ENCODE measurements around the gene DGKB. TPM values are rescaled to one million over a fixed set of nuclear protein-coding genes. Genes with fewer than 3 reads are reported as not detected.

DGKB gene
- polyA plus RNA-seq, 6 donors from 2014 or later: not detected

DNA sequence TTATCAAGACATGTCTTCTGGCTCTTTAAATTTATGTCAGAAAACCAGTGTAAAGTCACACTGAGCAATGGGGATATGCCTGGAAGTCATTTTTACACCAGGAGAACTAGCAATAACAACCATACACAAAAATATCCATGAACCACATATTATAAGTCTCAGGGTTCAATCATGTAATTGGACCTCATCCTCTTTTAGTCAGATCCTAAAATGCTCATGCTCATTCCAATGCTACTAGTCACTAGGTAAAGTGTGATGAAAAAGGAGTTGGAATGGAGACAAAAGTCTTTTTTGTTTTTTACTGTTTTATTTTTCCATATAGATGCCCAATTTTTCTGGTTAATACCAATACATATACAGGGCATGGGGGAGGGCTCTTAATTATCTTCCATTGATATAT lies 306.1 kb downstream of the DGKB start:
- no peak for DNase-seq
- Mint-ChIP-seq H3K9me3 (peaks cover 0 to 3% (median 0%) of the 10 kb centered on the region in 7 donors), H3K27ac (no peak overlapping the region), H3K4me3 (no peak overlapping the region), H3K4me1 (no peaks in the 10 kb centered on the region), H3K36me3 (no peaks in the 10 kb centered on the region), H3K27me3 (no peaks in the 10 kb centered on the region)
- no peak for ATAC-seq (ENCODE audit: low read depth in 2 of 2)

DNA sequence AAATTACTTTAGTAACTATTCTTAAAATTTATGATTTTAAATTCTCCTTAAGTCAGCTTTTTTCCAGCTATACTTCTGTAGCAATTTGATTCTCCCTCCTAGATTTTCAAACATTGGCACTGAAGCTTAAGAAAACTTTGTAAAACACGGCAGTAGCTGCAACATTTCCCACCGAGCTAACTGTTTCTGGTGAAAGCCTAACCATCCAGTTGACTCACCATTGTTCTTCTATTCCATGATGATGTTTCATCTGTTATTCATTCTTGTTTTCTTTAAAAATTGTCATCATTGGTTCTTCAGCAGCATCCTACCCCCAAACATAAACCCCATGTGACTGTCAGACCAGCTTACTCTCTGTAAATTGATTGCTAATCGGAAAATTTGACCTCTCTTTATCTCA lies 312.3 kb downstream of the DGKB start:
- Mint-ChIP-seq H3K9me3 (peaks cover 0 to 15% (median 6%) of the 10 kb centered on the region in 7 donors), H3K27me3 (no peaks in the 10 kb centered on the region), H3K4me3 (no peak overlapping the region), H3K27ac (no peak overlapping the region), H3K4me1 (no peaks in the 10 kb centered on the region), H3K36me3 (no peaks in the 10 kb centered on the region)
- ATAC-seq (ENCODE audit: low read depth in 2 of 2) (no peak), DNase-seq (no peak)

DNA sequence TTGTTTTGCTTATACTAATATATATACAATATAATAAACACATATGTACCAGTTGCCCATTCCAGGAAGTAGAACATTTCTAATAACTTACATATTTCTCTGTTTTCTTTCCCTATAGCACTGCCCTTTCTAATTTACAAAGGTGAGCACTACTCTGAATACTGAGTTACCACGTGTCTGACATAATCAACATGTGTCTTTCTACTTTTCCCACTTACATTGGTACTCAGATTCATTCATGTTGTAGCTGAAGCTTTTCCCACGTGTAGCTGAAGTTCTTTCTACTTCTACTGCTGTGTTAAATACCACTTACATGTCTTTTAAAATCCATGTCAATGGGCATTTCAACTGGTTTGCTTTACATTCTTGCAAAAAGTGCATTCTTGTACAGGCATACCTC lies 317.3 kb downstream of the DGKB start:
- no peak for ATAC-seq (ENCODE audit: low read depth in 2 of 2)
- no peaks in the 10 kb centered on the region for H3K36me3 Mint-ChIP-seq
- no peaks in the 10 kb centered on the region for H3K4me1 Mint-ChIP-seq
- no peak overlapping the region for H3K27ac Mint-ChIP-seq
- H3K27me3 Mint-ChIP-seq: no peaks in the 10 kb centered on the region
- H3K9me3 Mint-ChIP-seq: peaks cover 3 to 25% (median 6%) of the 10 kb centered on the region in 7 donors
- DNase-seq: no peak
- H3K4me3 Mint-ChIP-seq: no peak overlapping the region

DNA sequence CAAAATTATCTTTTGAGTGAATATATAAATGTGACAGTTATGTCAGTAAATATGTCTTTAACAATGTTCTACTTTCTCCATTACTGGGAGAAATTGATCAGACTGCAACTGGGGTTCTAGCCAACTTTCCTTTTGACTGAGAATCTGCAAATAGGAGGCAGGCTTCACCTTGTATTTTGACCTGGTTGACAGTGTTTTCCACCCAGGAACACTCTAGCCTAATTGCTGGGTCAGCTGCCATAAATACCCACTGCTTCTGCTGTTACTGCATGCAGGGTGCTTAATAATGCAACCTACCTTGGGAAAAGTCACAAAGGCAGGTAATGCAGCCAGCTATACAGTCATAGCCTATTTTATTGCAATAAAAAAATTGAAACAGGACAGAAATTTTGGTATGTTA lies 319.0 kb downstream of the DGKB start:
- Mint-ChIP-seq H3K36me3 (no peaks in the 10 kb centered on the region), H3K27me3 (no peaks in the 10 kb centered on the region), H3K27ac (no peak overlapping the region), H3K4me3 (no peak overlapping the region), H3K4me1 (no peaks in the 10 kb centered on the region), H3K9me3 (peaks cover 3 to 25% (median 7%) of the 10 kb centered on the region in 7 donors)
- ATAC-seq (ENCODE audit: low read depth in 2 of 2) (no peak), DNase-seq (no peak)

DNA sequence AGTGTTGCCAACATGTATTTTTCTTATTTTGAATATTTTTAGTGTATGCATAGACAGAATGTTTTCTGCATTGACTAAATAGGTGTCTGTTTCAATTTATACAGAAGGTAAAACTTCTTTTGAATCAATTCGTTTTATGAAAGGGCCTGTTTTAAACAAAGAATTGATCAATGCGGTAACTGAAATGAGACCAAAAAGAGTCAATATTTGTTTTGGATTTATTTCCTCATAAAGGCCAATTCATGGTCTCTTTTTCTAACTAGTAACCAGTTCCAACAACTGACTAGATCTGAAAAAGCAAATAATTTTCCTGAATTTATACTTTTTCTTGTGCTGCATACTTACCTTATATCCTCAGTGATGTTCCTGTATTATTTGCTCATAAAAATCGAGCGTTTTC lies 320.5 kb downstream of the DGKB start:
- ATAC-seq (ENCODE audit: low read depth in 2 of 2) (no peak), DNase-seq (no peak)
- H3K27ac Mint-ChIP-seq: no peak overlapping the region
- no peaks in the 10 kb centered on the region for H3K36me3 Mint-ChIP-seq
- H3K27me3 Mint-ChIP-seq: no peaks in the 10 kb centered on the region
- peaks cover 3 to 25% (median 7%) of the 10 kb centered on the region in 7 donors for H3K9me3 Mint-ChIP-seq
- no peaks in the 10 kb centered on the region for H3K4me1 Mint-ChIP-seq
- no peak overlapping the region for H3K4me3 Mint-ChIP-seq

DNA sequence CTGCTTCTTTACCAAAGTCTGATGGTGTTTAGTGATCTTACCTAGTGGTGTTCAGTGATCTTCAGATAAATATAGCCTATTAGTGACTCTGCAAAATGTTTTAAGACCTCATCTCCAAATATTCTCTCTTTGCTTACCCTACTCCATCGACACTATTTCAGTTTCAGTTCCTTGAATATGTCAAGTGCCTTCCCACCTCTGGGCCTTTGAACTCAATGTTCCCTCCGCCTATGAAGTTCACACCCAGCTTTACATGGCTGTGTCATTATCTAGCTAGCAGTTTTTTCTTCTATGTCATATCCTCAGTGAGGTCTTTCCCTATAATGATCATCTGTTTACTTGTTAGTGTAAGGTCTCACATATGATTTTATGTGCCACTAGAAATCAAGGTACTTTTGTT lies 322.6 kb downstream of the DGKB start:
- DNase-seq: no peak
- Mint-ChIP-seq H3K9me3 (peaks cover 1 to 9% (median 3%) of the 10 kb centered on the region in 7 donors), H3K27me3 (no peaks in the 10 kb centered on the region), H3K4me3 (no peak overlapping the region), H3K4me1 (no peaks in the 10 kb centered on the region), H3K36me3 (no peaks in the 10 kb centered on the region), H3K27ac (no peak overlapping the region)
- ATAC-seq (ENCODE audit: low read depth in 2 of 2): no peak

DNA sequence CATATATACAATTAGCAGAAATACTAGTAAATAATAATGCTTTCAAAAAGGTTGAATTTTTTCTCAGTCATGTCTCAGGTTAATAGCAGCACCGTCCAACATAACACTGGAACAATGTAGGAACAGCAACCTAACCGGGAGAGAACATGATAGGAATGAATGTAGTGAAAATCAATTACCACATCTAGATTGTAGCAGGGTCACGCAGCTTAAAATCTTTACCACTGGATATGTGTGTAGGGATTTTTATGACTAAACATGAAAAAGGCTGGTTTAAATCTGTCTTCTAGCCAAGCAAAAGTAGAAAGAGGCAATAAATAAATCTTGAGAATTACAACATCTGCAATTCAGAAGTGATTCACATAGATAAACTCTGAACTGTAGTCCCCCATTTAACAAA lies 326.0 kb downstream of the DGKB start:
- no peak for DNase-seq

DNA sequence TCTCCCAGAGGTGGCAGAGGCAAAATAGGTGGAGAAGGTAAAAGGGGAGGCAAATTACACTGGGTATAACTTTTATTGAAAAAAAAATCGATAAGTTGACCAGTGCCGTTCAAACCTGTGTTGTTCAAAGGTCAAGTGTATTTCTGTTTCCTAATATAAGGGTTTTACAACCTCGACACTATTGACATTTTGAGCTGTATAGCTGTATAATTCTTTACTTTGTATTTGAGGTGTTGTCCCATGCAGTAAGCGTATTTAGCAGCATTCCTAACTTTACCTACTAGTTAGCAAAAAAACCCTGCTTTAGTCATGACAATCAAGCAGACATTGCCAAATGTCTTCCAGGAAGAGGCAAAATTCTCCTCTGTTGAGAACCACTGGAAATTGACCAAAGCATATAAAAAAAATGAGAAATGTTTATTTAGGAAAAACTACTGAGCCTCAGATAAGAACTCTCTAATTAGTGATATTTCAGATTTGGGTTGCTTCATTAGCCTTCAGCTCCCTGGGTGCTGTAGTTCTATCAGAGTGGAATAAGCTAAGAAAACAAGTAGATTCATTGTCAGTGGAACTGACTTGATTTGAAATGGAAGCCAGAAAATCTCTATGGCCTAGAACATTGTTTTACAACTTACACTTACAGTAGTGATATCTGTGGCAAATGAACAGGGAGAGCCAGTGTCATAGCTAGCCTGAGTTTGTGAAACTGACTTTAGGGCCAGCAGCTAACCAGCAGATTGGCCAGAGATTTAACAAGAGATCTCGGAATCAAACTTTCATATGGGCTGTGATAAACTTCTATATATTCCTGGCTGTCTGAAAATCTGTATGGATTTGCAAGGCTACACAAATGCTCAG lies 331.6 kb downstream of the DGKB start:
- ATAC-seq (ENCODE audit: low read depth in 2 of 2) (no peak), DNase-seq (no peak)
- Mint-ChIP-seq H3K27ac (no peak overlapping the region), H3K9me3 (peaks cover 0 to 9% (median 0%) of the 10 kb centered on the region in 7 donors), H3K4me1 (no peaks in the 10 kb centered on the region), H3K36me3 (no peaks in the 10 kb centered on the region), H3K4me3 (no peak overlapping the region), H3K27me3 (no peaks in the 10 kb centered on the region)

More for the DNA sequence above, 326.0 kb downstream of the DGKB start:
- Mint-ChIP-seq H3K36me3 (no peaks in the 10 kb centered on the region), H3K27ac (no peak overlapping the region), H3K9me3 (peaks cover 0 to 7% (median 1%) of the 10 kb centered on the region in 7 donors), H3K27me3 (no peaks in the 10 kb centered on the region), H3K4me3 (no peak overlapping the region), H3K4me1 (no peaks in the 10 kb centered on the region)
- no peak for ATAC-seq (ENCODE audit: low read depth in 2 of 2)

DNA sequence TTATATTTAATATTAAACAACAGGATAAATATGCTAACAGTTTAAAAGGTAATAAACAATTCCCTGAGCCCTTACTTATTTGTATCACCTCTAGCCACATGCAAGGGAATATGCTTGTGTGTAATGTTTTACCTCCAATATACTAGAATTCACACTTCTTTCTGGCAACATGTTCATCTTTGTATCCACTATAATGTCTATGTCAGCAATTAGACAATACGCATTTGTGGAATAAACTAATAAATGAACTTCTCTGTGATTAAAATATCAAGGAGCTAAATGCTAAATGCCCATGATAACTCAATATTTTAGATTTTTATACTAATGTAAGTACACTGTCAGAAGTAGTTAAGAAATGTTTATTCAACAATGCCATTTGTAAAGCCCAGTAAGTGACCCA lies 350.5 kb downstream of the DGKB start:
- ATAC-seq (ENCODE audit: low read depth in 2 of 2) (no peak), DNase-seq (no peak)
- no peaks in the 10 kb centered on the region for H3K36me3 Mint-ChIP-seq
- H3K9me3 Mint-ChIP-seq: peaks cover 0 to 10% (median 0%) of the 10 kb centered on the region in 7 donors
- no peaks in the 10 kb centered on the region for H3K27me3 Mint-ChIP-seq
- no peak overlapping the region for H3K4me3 Mint-ChIP-seq
- H3K4me1 Mint-ChIP-seq: no peaks in the 10 kb centered on the region
- H3K27ac Mint-ChIP-seq: no peak overlapping the region

DNA sequence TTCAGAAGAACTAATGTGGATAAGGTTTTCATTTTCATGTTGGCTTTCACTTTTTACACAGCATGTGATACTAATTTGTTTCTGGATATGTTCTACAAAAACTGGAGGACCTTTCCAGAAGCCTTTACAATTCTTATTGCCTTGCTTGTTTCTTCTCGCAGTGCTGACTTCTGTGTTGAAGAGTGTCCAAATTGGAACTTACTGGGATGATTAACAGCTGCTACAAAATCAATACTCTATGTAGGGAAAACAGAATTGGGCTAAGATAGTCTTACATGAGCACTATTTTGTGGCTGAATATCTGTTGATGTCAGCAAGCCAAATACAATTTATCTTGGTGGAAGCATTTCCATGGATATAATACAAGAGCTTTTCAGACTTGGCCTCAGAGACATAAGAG lies 351.2 kb downstream of the DGKB start:
- Mint-ChIP-seq H3K27me3 (no peaks in the 10 kb centered on the region), H3K36me3 (no peaks in the 10 kb centered on the region), H3K4me3 (no peak overlapping the region), H3K9me3 (peaks cover 0 to 10% (median 0%) of the 10 kb centered on the region in 7 donors), H3K4me1 (no peaks in the 10 kb centered on the region), H3K27ac (no peak overlapping the region)
- DNase-seq (no peak), ATAC-seq (ENCODE audit: low read depth in 2 of 2) (no peak)

DNA sequence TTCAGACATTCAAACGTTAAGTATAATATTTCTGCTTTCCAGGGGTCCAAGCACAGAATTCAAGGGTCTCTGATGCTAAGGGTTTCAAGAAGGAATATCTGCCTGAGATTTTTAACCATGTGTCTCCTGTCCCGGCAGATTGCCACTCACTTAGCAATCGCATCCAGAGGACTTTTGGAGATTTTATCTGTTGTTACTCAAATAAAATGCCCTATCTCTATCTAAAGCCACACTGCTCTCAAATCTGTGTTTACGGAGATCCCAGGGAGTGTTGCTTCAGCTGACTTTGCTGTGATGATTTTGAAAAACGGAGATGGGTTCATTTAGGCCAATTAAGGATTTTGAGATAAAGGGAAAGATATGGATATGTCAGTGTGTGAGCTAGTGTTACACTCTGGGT lies 359.9 kb downstream of the DGKB start:
- DNase-seq (no peak), ATAC-seq (ENCODE audit: low read depth in 2 of 2) (no peak)
- H3K27me3 Mint-ChIP-seq: no peaks in the 10 kb centered on the region
- H3K27ac Mint-ChIP-seq: peak overlapping the region in 1 of 6 donors; percentile 24
- H3K4me1 Mint-ChIP-seq: no peaks in the 10 kb centered on the region
- H3K9me3 Mint-ChIP-seq: peaks cover 0 to 6% (median 2%) of the 10 kb centered on the region in 7 donors
- H3K36me3 Mint-ChIP-seq: no peaks in the 10 kb centered on the region
- no peak overlapping the region for H3K4me3 Mint-ChIP-seq

DNA sequence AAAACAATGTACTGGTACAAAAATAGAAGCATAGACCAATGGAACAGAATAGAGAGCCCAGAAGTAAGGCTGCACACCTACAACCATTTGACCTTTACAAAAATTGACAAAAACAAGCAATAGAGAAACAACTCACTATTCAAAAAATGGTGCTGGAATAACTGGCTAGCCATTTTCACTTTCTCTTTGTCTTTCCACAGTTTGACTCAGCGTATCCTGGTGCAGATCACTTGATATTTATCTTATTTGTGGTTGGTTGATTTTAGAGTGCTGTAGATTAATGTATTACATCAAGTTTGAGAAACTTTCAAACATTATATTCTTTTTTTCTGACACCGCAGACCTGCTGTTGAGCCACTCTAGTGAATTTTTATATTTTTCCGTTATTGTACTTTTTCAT lies 381.4 kb downstream of the DGKB start:
- Mint-ChIP-seq H3K36me3 (no peaks in the 10 kb centered on the region), H3K27me3 (no peaks in the 10 kb centered on the region), H3K4me3 (no peak overlapping the region), H3K4me1 (no peaks in the 10 kb centered on the region), H3K9me3 (peaks cover 2 to 21% (median 7%) of the 10 kb centered on the region in 7 donors), H3K27ac (no peak overlapping the region)
- DNase-seq (no peak), ATAC-seq (ENCODE audit: low read depth in 2 of 2) (no peak)

DNA sequence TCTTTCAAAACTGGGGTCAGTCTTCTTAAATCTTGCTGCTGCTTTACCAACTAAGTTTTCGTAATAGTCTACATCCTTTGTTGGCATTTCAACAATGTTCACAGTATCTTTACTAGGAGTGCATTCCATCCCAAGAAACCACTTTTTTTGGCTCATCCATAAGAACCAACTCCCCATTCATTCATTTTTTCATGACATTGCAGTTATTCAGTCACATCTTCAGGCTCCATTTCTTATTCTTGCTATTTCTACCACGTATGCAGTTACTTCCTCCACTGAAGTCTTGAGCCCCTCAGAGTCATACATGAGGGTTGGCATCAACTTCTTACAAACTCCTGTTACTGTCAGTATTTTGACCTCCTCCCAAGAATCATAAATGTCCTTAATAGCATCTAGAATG lies 392.3 kb downstream of the DGKB start:
- Mint-ChIP-seq H3K4me3 (no peak overlapping the region), H3K27me3 (no peaks in the 10 kb centered on the region), H3K36me3 (no peaks in the 10 kb centered on the region), H3K27ac (no peak overlapping the region), H3K4me1 (no peaks in the 10 kb centered on the region), H3K9me3 (peaks cover 0 to 16% (median 7%) of the 10 kb centered on the region in 7 donors)
- ATAC-seq (ENCODE audit: low read depth in 2 of 2) (no peak), DNase-seq (no peak)

DNA sequence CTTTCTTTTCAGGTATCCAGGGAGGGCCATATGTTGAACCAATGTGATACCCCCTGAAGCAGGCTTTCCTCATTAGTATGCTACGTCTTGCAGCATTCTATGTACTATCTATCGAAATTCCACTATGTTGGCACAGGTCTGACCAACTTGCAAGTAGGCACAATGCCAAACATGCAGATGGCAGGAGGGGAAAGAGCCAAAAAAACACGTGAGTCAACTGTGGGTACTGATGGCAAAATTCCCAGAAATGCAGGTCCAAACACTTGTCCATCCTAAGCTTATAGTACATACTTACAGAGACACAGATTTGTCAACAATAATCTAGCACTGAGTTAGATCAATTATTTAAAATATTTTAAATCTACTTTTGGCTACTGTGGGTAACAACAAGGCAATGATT lies 394.9 kb downstream of the DGKB start:
- no peaks in the 10 kb centered on the region for H3K36me3 Mint-ChIP-seq
- ATAC-seq (ENCODE audit: low read depth in 2 of 2) (no peak), DNase-seq (no peak)
- H3K27ac Mint-ChIP-seq: no peak overlapping the region
- H3K9me3 Mint-ChIP-seq: peaks cover 0 to 16% (median 7%) of the 10 kb centered on the region in 7 donors
- H3K4me3 Mint-ChIP-seq: no peak overlapping the region
- H3K4me1 Mint-ChIP-seq: no peaks in the 10 kb centered on the region
- no peaks in the 10 kb centered on the region for H3K27me3 Mint-ChIP-seq
